IPS DF 6.9 (cell line): ENCODE results near the gene FOXO3.

Experiments
- DNase-seq: peaks from one replicate; pipeline ENCODE4 v3.0.0-alpha.2; 2013; ENCODE audit warnings: low read depth, low spot score
- H3K27ac ChIP-seq: one replicate; pipeline ENCODE4 v1.5.1; 2013; ENCODE audit warnings: low read length, control low read depth
- H3K27me3 ChIP-seq: 2 replicates; pipeline ENCODE4 v1.6.1; 2013; ENCODE audit warnings: mild to moderate bottlenecking, low read length; ENCODE audit not compliant: control insufficient read depth, insufficient read depth
- H3K36me3 ChIP-seq: 2 replicates; pipeline ENCODE4 v1.6.1; 2013; ENCODE audit warnings: low read length; ENCODE audit not compliant: control insufficient read depth, insufficient read depth
- H3K4me1 ChIP-seq: 2 replicates; pipeline ENCODE4 v1.6.1; 2013; ENCODE audit warnings: low read length; ENCODE audit not compliant: control insufficient read depth, insufficient read depth
- H3K4me3 ChIP-seq: 2 replicates; pipeline ENCODE4 v1.5.1; 2013; ENCODE audit warnings: mild to moderate bottlenecking, low read length
- H3K9me3 ChIP-seq: 2 replicates; pipeline ENCODE4 v1.6.1; 2013; ENCODE audit warnings: low read length, inconsistent platforms; ENCODE audit not compliant: control insufficient read depth, insufficient read depth
- WGBS: extraction: QIAGEN DNeasy Blood & Tissue Kit; methylation state at CpG from one replicate; pipeline ENCODE4 v1.1.7; 2013; ENCODE audit warnings: mixed read lengths, missing lambda C conversion rate; ENCODE audit not compliant: insufficient read length, insufficient coverage; 5-methylcytosine and 5-hydroxymethylcytosine counted together

FOXO3 gene

DNA sequence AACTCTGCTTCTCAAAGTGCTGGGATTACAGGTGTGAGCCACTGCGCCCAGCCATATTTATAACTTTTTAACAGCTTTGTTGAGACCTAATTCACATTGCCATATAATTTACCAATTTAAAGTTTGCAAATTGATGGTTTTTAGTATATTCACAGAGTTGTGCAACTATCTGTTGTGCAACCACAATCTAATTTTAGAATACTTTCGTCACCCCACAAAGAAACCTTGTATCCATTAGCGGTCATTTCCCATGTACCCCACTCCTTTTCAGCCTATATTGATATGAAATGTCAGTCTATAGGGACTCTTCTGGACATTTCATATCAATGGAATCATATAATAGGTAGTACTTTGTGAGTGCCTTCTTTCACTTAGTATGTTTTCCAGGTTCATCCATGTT, 55.8 kb downstream of the FOXO3 start:
- no peaks in the 10 kb centered on the region for H3K9me3 ChIP-seq
- no peak overlapping the region for H3K27ac ChIP-seq
- no peak for DNase-seq
- no peak overlapping the region for H3K4me3 ChIP-seq
- WGBS: no CpG with 5 or more reads among the region's 3 CpGs
- H3K4me1 ChIP-seq: no peaks in the 10 kb centered on the region
- H3K36me3 ChIP-seq: no peaks in the 10 kb centered on the region
- H3K27me3 ChIP-seq: no peaks in the 10 kb centered on the region

GRCh38 chr6:108616973-108617372, 56.3 kb downstream of the FOXO3 start:
- no peaks in the 10 kb centered on the region for H3K27me3 ChIP-seq
- H3K4me1 ChIP-seq: no peaks in the 10 kb centered on the region
- no peak for DNase-seq

DNA sequence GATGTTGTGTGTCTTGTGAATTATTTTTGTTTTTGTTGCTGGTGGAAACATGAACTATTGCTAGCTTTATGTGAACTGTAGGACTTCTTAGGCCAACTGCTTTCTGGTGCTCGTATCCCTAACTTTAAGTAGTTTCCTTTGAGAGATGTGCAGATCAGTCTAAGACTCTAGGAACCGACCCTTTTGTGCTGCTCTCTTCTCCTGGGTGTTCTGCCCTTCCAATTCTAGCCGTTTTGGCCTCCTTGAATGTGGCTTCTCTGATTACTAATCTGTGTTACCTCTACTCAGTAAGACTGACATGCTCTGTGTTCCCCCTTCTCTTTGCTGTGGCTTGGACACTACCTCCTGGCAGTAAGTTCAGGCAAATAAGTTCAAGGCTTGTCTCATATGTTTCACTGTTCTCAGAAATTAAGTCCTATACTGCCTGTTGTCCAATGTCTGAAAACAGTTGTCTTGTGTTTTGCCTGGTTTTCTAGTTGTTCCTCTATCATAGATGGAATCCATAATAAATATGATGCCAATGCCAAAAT, 58.0 kb downstream of the FOXO3 start:
- no peaks in the 10 kb centered on the region for H3K4me1 ChIP-seq
- no peaks in the 10 kb centered on the region for H3K36me3 ChIP-seq
- H3K9me3 ChIP-seq: no peaks in the 10 kb centered on the region
- H3K4me3 ChIP-seq: no peak overlapping the region
- H3K27ac ChIP-seq: no peak overlapping the region
- no peaks in the 10 kb centered on the region for H3K27me3 ChIP-seq
- no CpG with 5 or more reads among the region's 3 CpGs for WGBS
- DNase-seq: no peak

More at GRCh38 chr6:108616973-108617372, 56.3 kb downstream of the FOXO3 start:
- no peaks in the 10 kb centered on the region for H3K36me3 ChIP-seq
- H3K4me3 ChIP-seq: no peak overlapping the region
- H3K27ac ChIP-seq: no peak overlapping the region
- H3K9me3 ChIP-seq: no peaks in the 10 kb centered on the region

DNA sequence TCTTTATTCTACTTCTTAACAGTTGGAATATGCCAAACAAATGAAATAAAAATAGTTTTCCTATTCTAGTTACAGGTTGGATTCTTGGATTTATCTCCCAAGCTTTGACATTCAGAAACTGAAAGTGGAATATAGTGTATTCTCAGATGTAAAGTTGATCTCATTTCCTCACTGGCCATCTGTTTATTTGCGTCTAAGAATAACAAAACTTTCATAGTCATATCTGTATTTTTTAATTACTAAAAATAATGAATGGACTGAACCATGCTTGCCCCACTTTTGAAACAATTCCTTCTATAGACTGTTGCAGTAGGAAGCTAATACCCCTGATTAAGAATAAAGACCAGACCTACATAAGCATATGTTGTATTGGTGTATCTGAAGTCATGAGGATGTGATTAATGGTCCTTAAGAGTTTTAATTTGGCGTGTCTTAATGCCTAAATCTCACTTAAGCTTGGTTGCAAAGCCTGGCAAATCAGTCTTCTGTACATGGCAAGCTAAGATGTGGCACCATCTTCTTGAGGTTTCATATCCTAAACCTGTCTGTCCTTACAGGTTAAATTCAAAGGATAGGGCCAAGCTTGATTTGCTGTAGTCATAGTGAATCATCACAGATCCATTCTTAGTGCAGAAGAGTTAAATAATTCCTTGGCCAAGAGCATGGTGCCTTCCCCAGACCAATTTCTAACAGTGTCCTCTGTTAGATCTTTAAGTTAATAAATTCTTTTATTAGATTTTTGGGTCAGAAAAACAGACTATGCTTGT, 58.9 kb downstream of the FOXO3 start:
- Histone ChIP-seq H3K27me3 (no peaks in the 10 kb centered on the region), H3K36me3 (no peaks in the 10 kb centered on the region), H3K27ac (no peak overlapping the region), H3K4me1 (no peaks in the 10 kb centered on the region), H3K4me3 (no peak overlapping the region), H3K9me3 (no peaks in the 10 kb centered on the region)
- WGBS: no CpG with 5 or more reads among the region's 2 CpGs
- DNase-seq: no peak

- WGBS: no CpG with 5 or more reads among the region's 6 CpGs
- H3K36me3 ChIP-seq: no peaks in the 10 kb centered on the region
- H3K4me3 ChIP-seq: no peak overlapping the region
- DNase-seq: no peak
- H3K9me3 ChIP-seq: no peaks in the 10 kb centered on the region
- no peaks in the 10 kb centered on the region for H3K27me3 ChIP-seq
- H3K27ac ChIP-seq: no peak overlapping the region
- H3K4me1 ChIP-seq: no peaks in the 10 kb centered on the region
Measured at GRCh38 chr6:108621117-108621516, 60.4 kb downstream of the FOXO3 start.

DNA sequence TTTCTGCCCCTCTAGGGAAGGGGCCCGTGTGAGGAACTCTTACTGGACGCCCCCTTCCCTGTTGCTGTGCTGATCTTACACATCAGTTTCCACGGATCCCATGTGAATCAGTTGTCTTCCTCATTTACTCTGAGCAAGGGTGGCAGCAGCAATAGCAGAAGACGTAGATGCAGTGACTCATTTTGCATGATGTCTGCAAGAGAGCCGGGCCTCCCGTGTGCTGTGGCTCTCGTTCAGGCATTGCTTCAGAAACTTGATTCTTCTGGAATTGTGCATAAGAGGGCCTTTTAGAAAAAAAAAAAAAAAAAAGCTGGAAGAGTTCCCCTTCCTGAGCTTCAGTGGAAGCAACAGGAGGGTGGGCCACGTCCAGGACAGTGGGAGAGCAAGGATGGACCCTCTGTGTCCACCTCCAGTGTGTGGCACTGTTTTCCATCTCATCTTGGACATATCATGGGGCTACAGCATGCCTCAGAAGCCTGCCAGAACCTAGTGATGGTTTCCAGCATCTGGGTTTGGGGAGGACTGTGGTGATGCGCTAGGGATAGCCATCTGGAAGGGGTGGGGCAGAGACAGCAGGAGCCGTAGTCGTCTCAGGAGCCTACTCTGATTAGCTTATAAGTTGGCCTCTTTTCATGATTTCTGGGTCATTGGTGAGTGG, 62.1 kb downstream of the FOXO3 start:
- WGBS: no CpG with 5 or more reads among the region's 11 CpGs

DNA sequence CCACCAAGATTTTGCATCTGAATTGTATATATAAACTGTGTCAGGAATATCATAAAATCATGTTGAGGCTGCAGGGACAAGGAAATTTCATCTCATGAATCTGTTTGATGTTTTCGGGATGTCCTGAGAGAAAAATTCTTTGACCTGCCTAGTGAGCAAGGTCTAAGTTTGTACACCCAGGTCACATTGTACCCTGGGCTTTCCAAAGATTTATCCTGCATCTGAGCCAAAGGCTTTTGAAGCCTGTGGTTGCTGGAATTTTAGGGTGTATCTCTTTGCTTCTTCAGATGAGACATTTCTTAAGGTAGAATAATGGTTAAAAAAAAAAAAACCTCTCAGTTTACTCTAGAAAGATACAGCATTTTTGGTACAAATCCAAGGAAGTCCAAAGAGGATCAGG, 63.3 kb downstream of the FOXO3 start:
- Histone ChIP-seq H3K27ac (no peak overlapping the region), H3K36me3 (no peaks in the 10 kb centered on the region), H3K27me3 (no peaks in the 10 kb centered on the region), H3K4me1 (no peaks in the 10 kb centered on the region; the same call in 1 of the 2 replicates), H3K9me3 (no peaks in the 10 kb centered on the region), H3K4me3 (no peak overlapping the region)
- no peak for DNase-seq
- no CpG with 5 or more reads among the region's 1 CpG for WGBS

More for the DNA sequence above, 62.1 kb downstream of the FOXO3 start:
- H3K27ac ChIP-seq: no peak overlapping the region
- H3K4me3 ChIP-seq: no peak overlapping the region
- H3K4me1 ChIP-seq: no peaks in the 10 kb centered on the region
- no peak for DNase-seq
- H3K27me3 ChIP-seq: no peaks in the 10 kb centered on the region
- no peaks in the 10 kb centered on the region for H3K9me3 ChIP-seq
- no peaks in the 10 kb centered on the region for H3K36me3 ChIP-seq

GRCh38 chr6:108625581-108625980, 64.9 kb downstream of the FOXO3 start:
- no peaks in the 10 kb centered on the region for H3K27me3 ChIP-seq
- peaks cover 2% of the 10 kb centered on the region; the same call in 1 of the 2 replicates for H3K4me1 ChIP-seq
- no peaks in the 10 kb centered on the region for H3K36me3 ChIP-seq
- no peaks in the 10 kb centered on the region for H3K9me3 ChIP-seq
- no peak overlapping the region for H3K4me3 ChIP-seq
- no peak for DNase-seq
- H3K27ac ChIP-seq: no peak overlapping the region

DNA sequence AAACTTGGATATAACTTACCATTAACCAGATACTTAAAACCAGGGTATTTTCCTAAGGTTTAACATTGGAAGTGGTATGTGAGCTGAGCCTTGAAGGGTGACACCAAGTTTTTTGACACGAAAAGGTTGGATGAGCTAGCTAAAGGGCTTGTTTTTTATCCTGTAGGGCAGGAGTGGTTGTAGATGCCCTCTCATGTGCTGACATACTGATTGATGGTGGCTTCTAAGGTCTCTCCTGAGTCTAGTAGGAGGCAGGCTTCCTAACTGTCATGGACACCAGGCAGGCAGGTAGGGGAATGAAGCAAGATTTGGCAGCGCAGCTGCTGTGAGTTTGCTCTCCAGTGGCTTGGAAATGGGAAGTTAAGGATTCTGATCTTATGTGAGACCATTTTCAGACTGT, 66.1 kb downstream of the FOXO3 start:
- WGBS: no CpG with 5 or more reads among the region's 2 CpGs
- no peak overlapping the region for H3K27ac ChIP-seq
- DNase-seq: no peak
- H3K9me3 ChIP-seq: no peaks in the 10 kb centered on the region
- no peak overlapping the region for H3K4me3 ChIP-seq
- H3K36me3 ChIP-seq: no peaks in the 10 kb centered on the region
- H3K27me3 ChIP-seq: no peaks in the 10 kb centered on the region
- peaks cover 3% of the 10 kb centered on the region; the same call in 1 of the 2 replicates for H3K4me1 ChIP-seq

DNA sequence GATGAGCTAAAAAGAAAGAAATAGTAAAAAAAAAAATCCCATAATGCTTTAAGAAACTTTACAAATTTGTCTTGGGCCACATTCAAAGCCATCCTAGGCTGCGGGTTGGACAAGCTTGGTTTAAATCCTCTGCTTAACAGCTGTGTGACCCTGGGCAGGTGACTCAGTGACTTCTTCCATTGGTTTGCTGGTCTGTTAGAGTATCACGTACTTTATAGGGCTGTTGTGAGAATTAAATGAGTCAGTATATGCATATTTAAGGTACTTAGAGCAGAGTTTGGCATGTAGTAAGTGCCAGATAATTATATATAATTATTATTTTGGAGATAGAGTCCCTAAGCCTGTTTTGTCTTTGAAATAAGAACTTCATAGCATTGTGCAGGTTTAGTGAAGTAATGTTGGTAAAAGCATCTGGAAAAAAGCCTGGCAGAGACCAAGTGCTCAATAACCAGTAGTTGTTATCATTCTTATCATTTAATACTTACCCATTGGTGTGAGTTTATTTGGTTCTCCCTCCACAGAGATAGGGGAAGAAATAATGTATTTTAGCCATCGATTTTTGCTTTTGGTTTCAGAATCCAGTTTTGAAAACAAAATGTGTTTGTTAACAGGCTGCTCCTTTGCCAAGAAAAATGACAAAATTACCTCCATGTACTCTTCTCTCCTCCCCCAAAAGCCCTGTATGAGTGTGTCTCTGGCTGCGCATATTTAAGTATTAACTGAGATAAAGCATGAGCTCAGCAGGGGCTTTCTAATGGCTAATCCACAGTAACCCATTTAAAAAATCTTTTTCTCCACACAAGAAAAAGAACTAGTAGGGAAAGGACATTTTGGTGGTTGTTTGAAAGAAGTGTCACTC, 67.2 kb downstream of the FOXO3 start:
- H3K27ac ChIP-seq: no peak overlapping the region
- no peaks in the 10 kb centered on the region for H3K36me3 ChIP-seq
- peaks cover 3% of the 10 kb centered on the region; the same call in 1 of the 2 replicates for H3K4me1 ChIP-seq
- no peak overlapping the region for H3K4me3 ChIP-seq
- DNase-seq: no peak
- H3K9me3 ChIP-seq: no peaks in the 10 kb centered on the region
- no CpG with 5 or more reads among the region's 4 CpGs for WGBS
- no peaks in the 10 kb centered on the region for H3K27me3 ChIP-seq
